ENCODE results near the gene ATP5F1B. TPM values are rescaled to one million over a fixed set of nuclear protein-coding genes. Genes with fewer than 3 reads are reported as not detected.
A peak's percentile ranks its signal among the peaks of the same experiment; 100 is the strongest.

ATP5F1B gene
- total and polyA plus RNA-seq, 9 of the 15 experiments (the other 6 are each of a cell fraction or from before 2014, with no cell fraction given): 908 to 3,125 (median 1,482) TPM

GRCh38 chr12:56645717-56646446 lies at the start of gene ATP5F1B (continued):
- TF ChIP-seq, protein P1, sequence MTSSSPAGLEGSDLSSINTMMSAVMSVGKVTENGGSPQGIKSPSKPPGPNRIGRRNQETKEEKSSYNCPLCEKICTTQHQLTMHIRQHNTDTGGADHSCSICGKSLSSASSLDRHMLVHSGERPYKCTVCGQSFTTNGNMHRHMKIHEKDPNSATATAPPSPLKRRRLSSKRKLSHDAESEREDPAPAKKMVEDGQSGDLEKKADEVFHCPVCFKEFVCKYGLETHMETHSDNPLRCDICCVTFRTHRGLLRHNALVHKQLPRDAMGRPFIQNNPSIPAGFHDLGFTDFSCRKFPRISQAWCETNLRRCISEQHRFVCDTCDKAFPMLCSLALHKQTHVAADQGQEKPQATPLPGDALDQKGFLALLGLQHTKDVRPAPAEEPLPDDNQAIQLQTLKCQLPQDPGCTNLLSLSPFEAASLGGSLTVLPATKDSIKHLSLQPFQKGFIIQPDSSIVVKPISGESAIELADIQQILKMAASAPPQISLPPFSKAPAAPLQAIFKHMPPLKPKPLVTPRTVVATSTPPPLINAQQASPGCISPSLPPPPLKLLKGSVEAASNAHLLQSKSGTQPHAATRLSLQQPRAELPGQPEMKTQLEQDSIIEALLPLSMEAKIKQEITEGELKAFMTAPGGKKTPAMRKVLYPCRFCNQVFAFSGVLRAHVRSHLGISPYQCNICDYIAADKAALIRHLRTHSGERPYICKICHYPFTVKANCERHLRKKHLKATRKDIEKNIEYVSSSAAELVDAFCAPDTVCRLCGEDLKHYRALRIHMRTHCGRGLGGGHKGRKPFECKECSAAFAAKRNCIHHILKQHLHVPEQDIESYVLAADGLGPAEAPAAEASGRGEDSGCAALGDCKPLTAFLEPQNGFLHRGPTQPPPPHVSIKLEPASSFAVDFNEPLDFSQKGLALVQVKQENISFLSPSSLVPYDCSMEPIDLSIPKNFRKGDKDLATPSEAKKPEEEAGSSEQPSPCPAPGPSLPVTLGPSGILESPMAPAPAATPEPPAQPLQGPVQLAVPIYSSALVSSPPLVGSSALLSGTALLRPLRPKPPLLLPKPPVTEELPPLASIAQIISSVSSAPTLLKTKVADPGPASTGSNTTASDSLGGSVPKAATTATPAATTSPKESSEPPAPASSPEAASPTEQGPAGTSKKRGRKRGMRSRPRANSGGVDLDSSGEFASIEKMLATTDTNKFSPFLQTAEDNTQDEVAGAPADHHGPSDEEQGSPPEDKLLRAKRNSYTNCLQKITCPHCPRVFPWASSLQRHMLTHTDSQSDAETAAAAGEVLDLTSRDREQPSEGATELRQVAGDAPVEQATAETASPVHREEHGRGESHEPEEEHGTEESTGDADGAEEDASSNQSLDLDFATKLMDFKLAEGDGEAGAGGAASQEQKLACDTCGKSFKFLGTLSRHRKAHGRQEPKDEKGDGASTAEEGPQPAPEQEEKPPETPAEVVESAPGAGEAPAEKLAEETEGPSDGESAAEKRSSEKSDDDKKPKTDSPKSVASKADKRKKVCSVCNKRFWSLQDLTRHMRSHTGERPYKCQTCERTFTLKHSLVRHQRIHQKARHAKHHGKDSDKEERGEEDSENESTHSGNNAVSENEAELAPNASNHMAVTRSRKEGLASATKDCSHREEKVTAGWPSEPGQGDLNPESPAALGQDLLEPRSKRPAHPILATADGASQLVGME (CRISPR knock-in tag; IDR thresholded peaks at IDR 0.05): no peak
- peak; percentile 100 for TF ChIP-seq MBD2 (IDR thresholded peaks at IDR 0.05; ENCODE audit: borderline replicate concordance, low read depth)
- peak; percentile 88 for TF ChIP-seq CXXC5 (CRISPR knock-in tag; IDR thresholded peaks at IDR 0.05)
- TF ChIP-seq, protein P2, sequence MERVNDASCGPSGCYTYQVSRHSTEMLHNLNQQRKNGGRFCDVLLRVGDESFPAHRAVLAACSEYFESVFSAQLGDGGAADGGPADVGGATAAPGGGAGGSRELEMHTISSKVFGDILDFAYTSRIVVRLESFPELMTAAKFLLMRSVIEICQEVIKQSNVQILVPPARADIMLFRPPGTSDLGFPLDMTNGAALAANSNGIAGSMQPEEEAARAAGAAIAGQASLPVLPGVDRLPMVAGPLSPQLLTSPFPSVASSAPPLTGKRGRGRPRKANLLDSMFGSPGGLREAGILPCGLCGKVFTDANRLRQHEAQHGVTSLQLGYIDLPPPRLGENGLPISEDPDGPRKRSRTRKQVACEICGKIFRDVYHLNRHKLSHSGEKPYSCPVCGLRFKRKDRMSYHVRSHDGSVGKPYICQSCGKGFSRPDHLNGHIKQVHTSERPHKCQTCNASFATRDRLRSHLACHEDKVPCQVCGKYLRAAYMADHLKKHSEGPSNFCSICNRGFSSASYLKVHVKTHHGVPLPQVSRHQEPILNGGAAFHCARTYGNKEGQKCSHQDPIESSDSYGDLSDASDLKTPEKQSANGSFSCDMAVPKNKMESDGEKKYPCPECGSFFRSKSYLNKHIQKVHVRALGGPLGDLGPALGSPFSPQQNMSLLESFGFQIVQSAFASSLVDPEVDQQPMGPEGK (CRISPR knock-in tag; IDR thresholded peaks at IDR 0.05; ENCODE audit: borderline replicate concordance): peak; percentile 47; the same call in 1 of the 2 replicates
- TF ChIP-seq ZNF511 (CRISPR knock-in tag; IDR thresholded peaks at IDR 0.05): peak; percentile 60; the same call in 1 of the 2 replicates
- peak; percentile 93 for TF ChIP-seq ZBTB40 (IDR thresholded peaks at IDR 0.05)
- TF ChIP-seq ZBTB40 (CRISPR knock-in tag; IDR thresholded peaks at IDR 0.05): no peak
- TF ChIP-seq NR4A1 (CRISPR knock-in tag; IDR thresholded peaks at IDR 0.05): no peak
- peak; percentile 45; the same call in 1 of the 2 replicates for TF ChIP-seq NR4A1 (tag; IDR thresholded peaks at IDR 0.05)
